Cardiac muscle cell (in vitro differentiated cells and primary cell): Measurements from ENCODE around the gene FOXO6. TPM values are rescaled to one million over a fixed set of nuclear protein-coding genes. Genes with fewer than 3 reads are reported as not detected.

Experiments used
- DNase-seq, 2 donors: peaks; one replicate each; pipeline versions ENCODE4 v3.0.0 to v3.0.0-alpha.2; 2010 to 2017; ENCODE audit warnings: low read depth in 1 of 2, low spot score in 1 of 2
- H3K27ac ChIP-seq: fragments of 200-600 bp; sonication (generic); 2 replicates; pipeline ENCODE4 v1.5.1; 2016
- H3K27me3 ChIP-seq: fragments of 200-600 bp; sonication (generic); 2 replicates; pipeline ENCODE4 v1.6.0; 2016; ENCODE audit warnings: control low read depth
- H3K36me3 ChIP-seq: fragments of 200-600 bp; sonication (generic); 2 replicates; pipeline ENCODE4 v1.5.1; 2016; ENCODE audit warnings: control low read depth
- H3K4me1 ChIP-seq: fragments of 200-600 bp; sonication (generic); 2 replicates; pipeline ENCODE4 v1.8.1; 2017; ENCODE audit warnings: low read depth, mild to moderate bottlenecking, mixed run types
- H3K4me3 ChIP-seq: fragments of 200-600 bp; sonication (generic); 2 replicates; pipeline ENCODE4 v1.5.1; 2016; ENCODE audit warnings: mild to moderate bottlenecking
- H3K9me3 ChIP-seq: fragments of 200-600 bp; sonication (generic); 2 replicates; pipeline ENCODE4 v1.5.1; 2017; ENCODE audit warnings: low read depth, mild to moderate bottlenecking, control low read depth
- polyA plus RNA-seq: library from polyadenylated mRNA; unstranded; fragments of >200 nt; fragmentation: Nextera tagmentation; extraction: Ambion mirVana; gene quantifications from 2 replicates; pipeline ENCODE4 v1.2.1, GENCODE V29; 2016
- total RNA-seq: library from RNA; depleted of rRNA; stranded (reverse); fragments of >200 nt; gene quantifications from 2 replicates; pipeline ENCODE4 v1.2.3, GENCODE V29; 2016
- TF ChIP-seq, protein P1 (sequence below): IDR thresholded peaks from 2 replicates; pipeline ENCODE4 v1.5.1; 2012; ENCODE audit warnings: low read depth, mild to moderate bottlenecking, low read length

The FOXO6 gene
- total and polyA plus RNA-seq, 2 experiments from 2014 or later, result 10.7 to 18.2 TPM

DNA sequence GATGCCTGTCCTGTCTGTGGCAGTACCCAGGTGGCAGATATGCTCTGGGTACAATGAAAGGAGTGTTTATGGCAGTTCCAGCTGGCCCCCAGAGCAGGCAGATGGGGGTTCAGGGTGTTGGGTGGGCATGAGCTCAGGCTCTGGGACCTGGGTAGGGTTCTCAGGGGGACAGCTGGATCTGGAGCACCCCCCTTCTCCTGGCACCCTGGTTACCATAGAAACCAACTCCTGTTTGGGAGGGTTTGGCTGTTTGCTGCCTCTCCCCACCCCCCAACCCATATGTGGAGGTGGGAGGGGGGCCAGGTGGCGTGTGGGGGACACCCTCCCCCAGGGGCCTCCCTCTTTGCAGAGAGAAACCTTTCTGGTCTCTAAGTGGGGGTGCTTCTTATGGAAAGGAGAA is 7.1 kb downstream of the FOXO6 start:
- H3K27ac ChIP-seq, result no peak overlapping the region
- H3K4me3 ChIP-seq, result no peak overlapping the region
- TF ChIP-seq, protein P1, sequence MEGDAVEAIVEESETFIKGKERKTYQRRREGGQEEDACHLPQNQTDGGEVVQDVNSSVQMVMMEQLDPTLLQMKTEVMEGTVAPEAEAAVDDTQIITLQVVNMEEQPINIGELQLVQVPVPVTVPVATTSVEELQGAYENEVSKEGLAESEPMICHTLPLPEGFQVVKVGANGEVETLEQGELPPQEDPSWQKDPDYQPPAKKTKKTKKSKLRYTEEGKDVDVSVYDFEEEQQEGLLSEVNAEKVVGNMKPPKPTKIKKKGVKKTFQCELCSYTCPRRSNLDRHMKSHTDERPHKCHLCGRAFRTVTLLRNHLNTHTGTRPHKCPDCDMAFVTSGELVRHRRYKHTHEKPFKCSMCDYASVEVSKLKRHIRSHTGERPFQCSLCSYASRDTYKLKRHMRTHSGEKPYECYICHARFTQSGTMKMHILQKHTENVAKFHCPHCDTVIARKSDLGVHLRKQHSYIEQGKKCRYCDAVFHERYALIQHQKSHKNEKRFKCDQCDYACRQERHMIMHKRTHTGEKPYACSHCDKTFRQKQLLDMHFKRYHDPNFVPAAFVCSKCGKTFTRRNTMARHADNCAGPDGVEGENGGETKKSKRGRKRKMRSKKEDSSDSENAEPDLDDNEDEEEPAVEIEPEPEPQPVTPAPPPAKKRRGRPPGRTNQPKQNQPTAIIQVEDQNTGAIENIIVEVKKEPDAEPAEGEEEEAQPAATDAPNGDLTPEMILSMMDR, result no peak
- H3K27me3 ChIP-seq, result peaks cover 3% of the 10 kb centered on the region
- H3K4me1 ChIP-seq, result peaks cover 61% of the 10 kb centered on the region
- H3K36me3 ChIP-seq, result no peaks in the 10 kb centered on the region
- no peaks in the 10 kb centered on the region for H3K9me3 ChIP-seq
- DNase-seq, result no peak

DNA sequence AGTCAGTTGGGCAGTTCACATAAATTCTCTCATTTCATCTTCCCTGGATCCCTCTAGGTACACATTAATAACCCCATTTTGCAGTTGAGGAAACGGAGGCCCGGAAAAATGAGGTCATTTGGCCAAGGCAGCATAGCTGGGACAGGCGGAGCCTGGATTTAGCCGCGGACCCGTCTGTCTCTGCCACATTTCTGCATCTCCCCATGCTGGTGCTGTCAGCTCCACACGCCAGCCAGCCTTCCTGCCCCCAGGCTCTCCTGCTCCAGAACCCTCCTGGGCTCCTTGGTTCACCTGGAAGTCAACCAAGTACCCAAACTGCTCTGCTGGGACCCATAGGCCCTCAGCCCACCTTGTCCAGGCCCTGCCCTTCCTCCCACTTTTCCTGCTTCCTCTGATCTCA is 7.6 kb downstream of the FOXO6 start:
- TF ChIP-seq, protein P1, result no peak
- no peak for DNase-seq
- Histone ChIP-seq H3K4me1 (peaks cover 61% of the 10 kb centered on the region), H3K27me3 (no peaks in the 10 kb centered on the region), H3K27ac (peak overlapping the region; percentile 55), H3K4me3 (no peak overlapping the region), H3K9me3 (no peaks in the 10 kb centered on the region), H3K36me3 (no peaks in the 10 kb centered on the region)

DNA sequence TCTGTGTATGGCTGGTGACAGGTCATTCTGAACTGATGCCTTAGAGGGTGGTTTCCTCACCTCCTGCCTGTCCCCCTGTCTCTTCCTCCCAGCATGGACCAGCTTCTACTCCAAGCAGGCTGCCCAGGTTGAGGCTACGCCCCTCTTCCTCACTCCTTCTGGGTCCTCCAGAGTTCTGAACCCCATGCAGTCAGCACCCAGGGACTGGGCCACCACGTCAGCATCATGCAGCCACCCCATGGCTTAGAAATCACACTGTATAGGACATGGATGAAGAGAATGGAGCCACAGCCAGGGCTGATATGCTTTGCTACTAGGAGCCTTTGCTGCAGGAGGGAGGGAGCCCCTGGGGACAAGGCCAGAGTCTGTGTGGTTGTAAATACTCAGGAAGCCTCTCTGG is 8.3 kb downstream of the FOXO6 start:
- H3K27me3 ChIP-seq, result no peaks in the 10 kb centered on the region
- H3K4me1 ChIP-seq, result peaks cover 61% of the 10 kb centered on the region

DNA sequence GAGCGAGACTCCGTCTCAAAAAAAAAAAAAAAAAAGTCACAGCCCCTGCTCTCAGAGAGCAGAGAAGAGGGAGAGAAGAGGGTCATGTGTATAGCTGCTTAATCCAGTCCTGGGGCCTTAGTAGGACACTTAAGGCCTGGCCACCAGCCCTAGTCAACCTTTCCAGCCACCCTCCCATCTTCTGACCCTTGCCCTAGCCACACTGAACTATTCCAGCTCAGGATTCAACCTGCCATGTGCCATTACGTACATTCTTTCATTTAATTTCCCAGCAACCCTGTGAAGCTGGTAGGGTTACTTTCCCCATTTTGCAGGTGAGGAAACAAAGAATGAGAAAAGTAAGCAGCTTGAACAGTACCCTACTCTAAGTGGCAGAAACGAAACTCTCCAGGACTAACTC is 9.0 kb downstream of the FOXO6 start:
- H3K4me1 ChIP-seq, result peaks cover 60% of the 10 kb centered on the region
- no peak for DNase-seq
- TF ChIP-seq, protein P1, result no peak
- H3K27ac ChIP-seq, result peak overlapping the region; percentile 54
- H3K27me3 ChIP-seq, result no peaks in the 10 kb centered on the region
- no peaks in the 10 kb centered on the region for H3K36me3 ChIP-seq
- H3K9me3 ChIP-seq, result no peaks in the 10 kb centered on the region
- H3K4me3 ChIP-seq, result no peak overlapping the region

More for the DNA sequence above, 8.3 kb downstream of the FOXO6 start:
- Histone ChIP-seq H3K4me3 (no peak overlapping the region), H3K36me3 (no peaks in the 10 kb centered on the region), H3K9me3 (no peaks in the 10 kb centered on the region), H3K27ac (peak overlapping the region; percentile 55)
- TF ChIP-seq, protein P1, result no peak
- DNase-seq, result no peak

DNA sequence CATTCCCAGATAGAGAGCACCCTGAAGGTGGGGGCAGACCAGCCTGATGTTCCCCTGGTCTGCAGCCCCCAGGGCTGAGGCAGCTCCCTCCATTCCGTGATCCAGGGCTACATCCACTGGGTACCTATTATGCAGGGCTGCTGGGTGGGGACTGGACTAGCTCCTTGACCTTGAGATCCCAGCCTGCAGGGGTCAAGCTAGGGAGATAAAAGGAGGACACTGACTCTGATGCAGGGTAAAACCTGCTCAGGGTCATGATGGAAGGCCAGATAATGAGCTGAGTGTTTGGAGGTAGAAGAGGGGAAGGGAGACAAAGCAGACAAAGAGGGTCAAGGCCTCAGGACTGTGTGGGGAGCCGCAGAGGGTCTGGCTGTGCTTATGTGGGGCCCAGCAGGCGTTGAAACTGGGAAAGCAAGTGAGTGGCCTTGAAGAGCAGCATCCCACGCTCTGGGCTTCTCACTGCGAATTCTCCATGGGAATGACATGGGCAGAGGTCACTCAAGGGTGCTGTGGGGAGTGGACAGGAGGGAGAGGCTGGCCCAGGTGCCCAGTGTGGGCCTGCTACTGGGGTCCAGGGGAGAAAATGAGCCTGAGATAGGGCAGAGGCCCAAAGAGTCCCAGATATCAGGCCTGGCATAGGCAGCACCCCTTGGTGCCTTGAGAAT is 9.7 kb downstream of the FOXO6 start:
- Histone ChIP-seq H3K4me3 (no peak overlapping the region), H3K27me3 (no peaks in the 10 kb centered on the region), H3K4me1 (peaks cover 53% of the 10 kb centered on the region), H3K36me3 (no peaks in the 10 kb centered on the region), H3K9me3 (no peaks in the 10 kb centered on the region), H3K27ac (peak overlapping the region; percentile 54)
- TF ChIP-seq, protein P1, result no peak
- DNase-seq, result peak in 1 of 2 donors; percentile 36
